HG02885 (cell line): ENCODE measurements around the gene GIGYF2.

ENCODE experiments used
- ATAC-seq: cut with Tn5 transposase; IDR thresholded peaks from one replicate; pipeline ENCODE4 v1.9.1; 2021; ENCODE audit warnings: mild to moderate bottlenecking; ENCODE audit not compliant: unreplicated experiment, poor library complexity

GIGYF2 gene

DNA sequence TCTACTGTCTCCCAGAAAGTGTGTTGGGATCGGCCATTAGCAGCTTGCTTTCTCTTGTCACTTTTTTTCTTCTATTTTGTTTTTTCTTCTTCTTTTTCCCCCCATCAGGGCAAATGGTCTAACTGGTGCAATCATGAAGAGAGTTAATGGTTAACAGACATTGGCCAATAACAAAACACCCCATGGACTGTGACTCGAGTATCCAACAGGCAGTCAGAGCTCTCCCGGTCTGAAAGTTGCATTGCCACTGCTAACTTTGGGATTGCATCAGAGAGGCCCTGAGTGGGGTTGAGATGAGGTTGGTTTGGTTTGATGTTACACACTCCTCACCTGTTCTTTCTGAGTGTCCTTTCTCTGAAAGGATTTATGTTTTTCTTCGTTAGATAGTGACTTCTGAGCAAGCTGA lies 160.0 kb downstream of the GIGYF2 start:
- no peak for ATAC-seq

DNA sequence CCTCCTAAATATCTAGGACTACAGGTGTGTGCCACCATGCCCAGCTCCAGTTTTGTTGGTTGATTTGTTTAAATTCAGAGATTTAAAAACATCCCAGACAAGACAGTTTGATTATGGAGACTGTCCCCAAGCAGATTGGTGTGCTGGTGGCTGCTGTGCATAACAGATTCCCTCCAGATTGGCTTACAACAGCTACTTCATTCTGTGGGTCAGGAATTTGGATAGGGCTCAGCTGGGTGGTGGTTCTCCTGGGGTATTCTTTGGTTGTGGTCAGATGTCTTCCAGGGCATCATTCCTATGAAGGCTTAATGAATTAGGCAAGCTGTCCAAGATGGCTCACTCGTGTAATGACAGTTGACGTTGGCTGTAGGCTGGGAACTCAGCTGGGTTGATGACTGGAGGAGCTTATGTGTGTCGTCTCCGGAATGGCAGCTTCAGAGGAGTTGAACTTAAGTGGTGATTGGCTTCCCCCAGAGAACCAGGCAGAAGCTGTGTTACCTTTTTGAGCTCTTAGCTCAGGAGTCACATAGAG lies 162.3 kb downstream of the GIGYF2 start:
- no peak for ATAC-seq

DNA sequence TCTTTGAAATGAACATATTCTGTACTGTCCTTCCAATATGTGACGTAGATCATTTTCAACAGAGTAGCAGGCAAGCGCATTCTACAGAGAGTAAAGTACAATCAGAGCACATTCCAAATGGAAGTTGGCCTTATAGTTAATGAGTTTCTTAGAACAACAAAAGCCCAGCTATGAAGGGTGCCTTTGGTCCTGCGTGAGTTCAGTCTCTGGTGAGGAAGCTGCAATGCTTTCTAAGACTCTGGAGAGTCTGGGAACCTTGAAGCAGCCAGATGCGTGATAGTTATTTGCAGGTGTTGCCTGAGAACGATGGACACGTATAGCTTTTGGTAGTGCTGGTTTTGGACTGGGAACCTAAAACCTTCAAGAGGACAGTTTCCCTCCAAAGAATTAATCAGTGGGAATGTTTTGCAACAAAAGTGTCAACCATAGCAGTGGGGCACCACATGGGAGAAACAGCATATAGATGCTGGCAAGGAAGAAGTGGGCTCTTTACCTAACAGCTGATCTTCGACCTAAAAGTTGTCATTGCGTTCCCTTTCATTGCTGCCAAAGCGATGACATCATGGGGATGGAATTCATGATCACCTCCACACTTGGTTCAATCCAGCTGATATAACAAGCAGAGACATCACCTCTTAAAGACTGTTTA lies 163.6 kb downstream of the GIGYF2 start:
- ATAC-seq, result no peak

DNA sequence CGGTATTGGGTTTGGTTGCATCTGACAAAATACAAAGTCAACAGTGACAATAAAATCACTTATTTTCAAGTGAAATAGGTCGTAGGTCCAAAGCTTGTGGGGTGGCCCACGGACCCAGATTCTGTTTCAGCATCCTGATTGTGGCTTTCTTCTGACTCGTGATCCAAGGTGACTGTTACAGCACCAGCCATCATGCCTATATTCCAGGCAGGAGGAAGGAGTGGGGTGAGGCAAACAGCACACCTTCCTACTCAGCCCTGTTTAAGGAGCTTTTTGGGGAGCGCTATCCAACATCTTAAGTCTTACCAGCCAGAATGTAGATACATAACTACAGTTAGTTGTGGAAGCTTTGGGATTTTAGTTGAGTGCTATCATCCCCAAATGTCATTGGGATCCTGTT lies 164.2 kb downstream of the GIGYF2 start:
- ATAC-seq, result no peak

DNA sequence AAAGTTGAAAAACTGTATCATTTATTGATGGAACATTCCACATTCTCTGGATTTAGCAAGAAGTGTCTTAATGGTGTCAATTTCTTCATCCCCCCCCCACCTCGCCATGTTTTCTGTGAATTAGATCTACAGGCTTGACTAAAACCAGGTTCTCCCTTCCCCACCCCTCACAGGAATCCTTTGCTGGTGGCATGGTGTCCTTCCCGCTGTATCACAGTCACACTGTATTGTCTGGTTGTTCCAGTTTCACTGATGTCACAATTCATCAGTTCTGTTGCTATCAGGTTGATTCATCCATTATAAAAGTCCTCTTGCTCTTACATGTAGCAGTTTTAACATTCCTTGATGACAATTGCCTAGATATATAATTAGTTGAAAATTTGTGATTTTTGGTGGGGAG lies 166.9 kb downstream of the GIGYF2 start:
- ATAC-seq, result no peak

DNA sequence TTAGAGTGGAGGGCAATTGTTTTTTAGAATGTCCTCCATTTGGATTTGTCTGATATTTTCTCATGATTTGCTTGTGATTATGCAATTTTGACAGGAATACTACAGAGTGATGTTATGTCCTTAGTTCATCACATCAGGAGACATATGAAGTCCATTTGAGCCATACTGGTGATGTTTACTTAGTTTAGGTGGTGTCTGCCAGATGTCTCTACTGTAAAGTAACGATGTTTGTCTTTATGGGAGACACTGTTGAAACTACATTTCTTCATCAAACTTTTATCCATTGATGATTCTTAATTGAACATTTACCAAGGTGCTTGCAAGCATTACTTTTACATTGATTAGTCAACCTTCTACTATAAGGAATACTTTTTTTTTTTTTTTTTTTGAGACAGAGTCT lies 168.0 kb downstream of the GIGYF2 start:
- ATAC-seq, result no peak

DNA sequence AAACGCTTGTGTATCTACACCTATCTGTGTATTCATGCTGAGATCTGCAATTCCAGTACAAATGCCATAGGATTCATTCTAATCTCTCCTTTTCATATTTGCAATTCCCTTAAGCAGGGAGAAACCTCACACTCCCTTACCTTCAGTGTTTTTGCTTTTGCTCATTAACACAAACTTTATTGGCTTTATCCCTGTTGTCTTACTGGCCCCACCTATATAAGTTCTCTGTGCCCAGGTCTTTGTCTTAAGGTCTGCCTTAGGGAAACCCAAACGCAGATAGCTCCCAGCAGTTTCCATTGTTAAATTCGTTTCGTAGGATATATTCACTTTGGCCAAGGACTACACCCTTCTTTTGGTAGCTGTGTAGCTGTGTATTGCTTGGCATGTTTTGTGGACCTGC lies 169.0 kb downstream of the GIGYF2 start:
- no peak for ATAC-seq

DNA sequence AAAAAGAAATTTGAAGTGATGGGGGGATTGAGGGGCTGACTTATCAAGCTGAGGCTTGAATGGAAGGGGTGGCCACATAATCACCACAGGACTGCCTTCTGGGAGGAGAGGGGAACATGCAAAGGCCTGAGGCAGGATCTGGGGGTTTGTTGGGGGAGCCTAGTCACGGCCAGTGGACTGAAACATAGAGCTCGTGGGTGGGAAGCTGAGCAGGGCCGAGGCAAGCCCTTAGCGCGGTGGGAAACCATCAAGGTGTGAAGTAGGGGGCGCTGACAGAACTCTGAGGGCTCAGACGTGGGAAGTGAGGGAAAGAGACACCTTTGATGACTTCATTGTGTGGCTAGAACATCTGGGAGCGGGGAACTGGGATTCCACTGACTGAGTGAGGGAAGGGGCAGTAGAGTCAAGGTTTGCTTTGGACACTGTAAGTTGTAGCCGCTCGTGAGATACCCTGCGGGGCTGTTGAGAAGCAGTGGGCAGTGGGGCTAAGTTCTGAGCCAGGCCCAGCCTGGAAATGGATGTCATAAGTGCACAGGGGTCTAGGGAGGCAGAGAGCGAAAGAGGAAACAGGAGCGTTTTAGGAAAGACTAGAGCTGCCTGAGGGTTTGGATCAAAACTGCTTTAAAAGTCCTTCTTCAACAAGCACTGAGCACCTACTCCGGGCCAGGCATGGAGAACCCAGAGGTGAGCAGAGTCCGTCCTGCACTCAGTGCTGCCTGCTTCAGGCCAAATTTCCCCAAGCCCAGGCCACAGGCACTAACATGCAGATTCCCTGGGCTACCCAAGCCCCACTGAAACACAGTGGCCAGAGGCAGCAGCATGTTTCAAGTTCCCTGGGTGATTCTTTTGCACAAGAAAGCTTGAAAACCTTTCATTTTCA lies 172.2 kb downstream of the GIGYF2 start:
- ATAC-seq, result no peak

DNA sequence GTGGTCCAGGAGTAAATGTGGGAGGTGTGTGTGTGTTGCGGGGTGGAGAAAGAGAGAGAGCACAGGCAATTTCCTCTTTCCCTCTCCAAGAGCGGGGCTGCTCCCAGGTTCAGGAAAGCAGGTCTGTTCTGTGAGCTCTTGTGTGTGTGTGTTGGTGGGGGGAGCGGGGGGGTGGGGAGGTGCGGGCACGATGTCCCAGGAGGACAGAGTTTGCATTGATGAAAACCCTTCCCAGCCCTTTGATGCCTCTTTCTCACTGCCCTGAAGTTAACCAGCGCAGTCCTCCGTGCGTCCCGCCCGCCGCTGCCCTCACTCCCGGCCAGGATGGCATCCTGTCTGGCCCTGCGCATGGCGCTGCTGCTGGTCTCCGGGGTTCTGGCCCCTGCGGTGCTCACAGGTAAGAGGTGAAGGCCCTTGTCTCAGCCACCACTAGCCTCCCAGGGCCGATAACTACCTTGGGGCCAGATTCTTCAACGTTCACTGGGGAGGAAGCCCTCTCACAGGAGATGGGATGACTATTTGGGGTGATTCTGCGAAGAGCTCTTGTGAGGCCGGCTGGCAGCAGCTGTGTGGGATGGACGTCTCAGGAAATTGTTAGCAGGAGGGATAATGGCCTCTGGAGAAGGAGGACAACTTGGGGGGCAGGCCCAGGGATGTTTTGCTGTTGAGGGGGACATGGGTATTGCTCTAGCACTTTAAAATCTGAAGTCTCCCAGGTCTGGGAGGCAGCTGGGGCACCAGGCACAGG lies 173.1 kb downstream of the GIGYF2 start, which contains the start of gene SNORC:
SNORC (plus strand) TSS at position 247 of the 748 bp plus-strand sequence; CDS start at position 325, 78 bp downstream.
- ATAC-seq, result no peak

DNA sequence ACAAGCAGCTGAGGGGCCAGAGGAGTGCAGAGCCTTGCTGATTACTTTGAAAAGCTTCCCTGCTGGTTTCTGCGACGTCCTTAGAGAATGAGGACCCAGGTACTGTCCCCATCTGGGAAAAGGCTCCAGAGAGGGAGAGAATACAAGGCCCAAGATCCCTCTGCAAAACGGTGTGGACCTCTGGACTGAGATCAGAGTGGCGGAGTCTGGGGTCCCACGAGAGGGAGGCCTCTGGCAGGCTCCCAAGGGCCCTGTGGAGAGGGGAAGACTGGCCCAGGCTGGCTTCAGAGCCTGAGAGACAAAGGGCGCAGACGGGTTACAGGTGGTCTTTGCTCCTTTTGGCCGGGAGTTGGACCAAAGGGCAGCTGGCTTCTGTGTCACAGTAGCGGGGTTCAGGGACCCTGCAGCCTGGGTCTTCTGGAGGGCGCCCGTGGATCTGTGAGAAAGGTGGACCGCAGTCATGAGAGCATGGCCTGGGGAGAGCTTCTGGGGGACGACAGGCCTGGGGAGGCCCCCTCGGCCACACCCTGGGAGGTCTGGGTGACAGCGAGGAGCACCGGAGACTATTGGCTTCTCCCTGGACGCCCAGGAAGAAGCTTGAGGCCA lies 173.7 kb downstream of the GIGYF2 start:
- no peak for ATAC-seq

DNA sequence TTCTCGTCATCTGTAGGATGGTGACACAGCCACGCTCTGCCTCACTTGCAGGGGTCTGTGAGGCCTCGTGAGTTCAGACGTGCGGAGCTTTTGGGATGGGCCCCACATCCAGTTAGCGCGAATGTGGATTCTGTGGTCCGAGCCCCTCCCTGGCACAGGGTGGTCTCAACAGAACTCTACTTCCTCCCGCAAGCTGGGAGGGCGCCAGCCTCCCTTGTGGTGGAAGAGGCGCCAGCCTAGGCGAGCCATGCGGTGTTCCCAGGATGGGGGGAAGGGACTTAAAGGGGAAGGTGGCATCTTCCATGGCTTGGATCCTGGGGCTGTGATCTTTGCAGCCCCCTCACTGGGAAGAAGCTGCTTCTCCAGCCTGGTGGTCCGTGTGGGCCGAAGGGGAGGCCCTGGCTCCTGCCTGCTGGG lies 174.3 kb downstream of the GIGYF2 start:
- no peak for ATAC-seq

DNA sequence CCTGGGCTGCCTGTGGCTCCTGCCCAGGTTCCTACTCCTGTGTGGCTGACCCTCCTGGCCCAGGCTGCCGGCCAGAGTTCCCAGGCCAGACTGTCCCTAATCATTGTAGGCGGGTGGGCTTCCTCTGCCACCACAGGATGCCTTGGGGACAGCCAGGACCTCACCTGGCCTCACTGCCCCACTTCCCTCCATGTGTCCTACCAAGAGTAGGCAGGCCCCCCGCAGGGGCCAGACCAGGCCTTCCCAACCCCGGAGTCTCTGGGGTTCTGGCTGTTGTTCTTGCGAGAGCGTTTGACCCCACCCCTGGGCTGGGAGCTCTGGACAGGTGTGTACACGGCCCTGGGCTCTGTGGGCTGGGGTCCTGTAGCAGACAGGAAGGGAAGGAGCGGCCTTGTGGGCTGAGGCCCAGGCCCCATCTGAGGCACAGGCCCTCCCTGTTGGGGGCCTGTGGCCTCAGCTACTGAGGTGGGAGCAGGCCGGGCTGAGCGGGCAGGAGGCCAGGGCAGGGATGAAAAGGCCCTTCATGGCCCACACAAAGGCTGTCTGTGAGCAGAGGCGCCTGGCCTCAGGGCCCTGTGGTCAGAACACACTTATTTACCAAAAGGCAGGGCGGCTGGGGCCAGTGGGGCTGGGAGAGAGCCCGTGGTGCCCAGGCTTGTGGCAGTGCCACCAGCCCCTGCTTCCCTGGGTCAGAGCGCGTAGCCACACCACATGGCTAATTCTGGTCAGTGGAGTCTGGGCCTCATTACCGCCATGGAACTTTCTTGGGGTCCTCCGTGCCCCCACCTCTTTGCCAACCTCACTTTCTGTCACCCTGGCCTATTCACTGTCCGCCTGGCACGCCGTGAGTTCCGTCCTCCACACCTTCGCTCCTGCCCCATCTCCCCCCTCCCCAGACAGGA lies 175.0 kb downstream of the GIGYF2 start:
- ATAC-seq, result no peak

DNA sequence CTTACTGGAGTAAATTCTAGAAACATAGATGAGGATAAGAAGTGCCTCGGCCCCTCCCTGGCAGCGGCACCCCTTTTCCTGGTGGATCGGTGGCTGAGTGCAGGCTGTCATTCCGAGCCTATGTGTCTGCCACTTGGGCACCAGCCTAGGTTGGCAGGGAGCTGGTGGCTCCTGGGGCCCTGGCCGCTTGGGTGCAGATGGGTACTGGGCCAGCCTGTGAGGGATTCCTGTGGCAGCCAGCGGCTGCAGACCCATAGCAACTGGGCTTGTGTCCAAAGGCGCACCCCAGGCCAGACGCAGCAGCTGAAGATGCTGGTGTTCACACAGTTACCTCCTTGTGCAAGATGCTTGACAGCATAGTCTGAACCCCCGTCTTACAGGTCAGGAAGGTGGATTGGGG lies 175.7 kb downstream of the GIGYF2 start:
- no peak for ATAC-seq

DNA sequence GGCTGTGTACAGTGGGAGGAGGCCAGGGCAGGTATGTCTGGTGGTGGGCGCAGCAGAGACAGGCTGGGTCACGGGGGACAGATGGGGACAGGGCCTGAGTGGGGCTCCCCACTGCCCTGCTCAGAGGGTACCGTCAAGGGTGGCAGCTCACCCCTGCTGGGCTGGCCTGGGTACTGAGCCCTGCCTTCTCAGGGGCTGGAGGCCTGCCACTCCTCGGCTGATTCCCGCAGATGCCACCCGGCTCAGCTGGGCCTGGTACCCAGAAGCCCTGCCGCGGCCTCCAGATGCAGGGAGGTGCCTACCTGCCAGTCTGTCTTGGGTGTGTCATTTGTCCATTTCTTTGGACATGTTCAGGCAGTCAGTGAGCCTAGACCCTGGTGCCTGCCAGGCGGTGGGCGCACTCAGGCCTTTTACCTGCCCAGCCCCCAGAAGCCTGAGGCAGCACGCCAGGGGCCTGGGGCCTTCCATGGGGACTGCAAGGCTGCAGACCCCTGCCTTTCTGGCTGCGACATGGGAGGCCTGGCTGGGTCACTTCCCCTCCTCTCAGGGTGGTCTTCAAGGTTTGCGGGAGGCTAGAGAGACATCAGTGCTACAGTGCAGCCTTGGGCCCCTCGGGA lies 176.3 kb downstream of the GIGYF2 start:
- ATAC-seq, result no peak

DNA sequence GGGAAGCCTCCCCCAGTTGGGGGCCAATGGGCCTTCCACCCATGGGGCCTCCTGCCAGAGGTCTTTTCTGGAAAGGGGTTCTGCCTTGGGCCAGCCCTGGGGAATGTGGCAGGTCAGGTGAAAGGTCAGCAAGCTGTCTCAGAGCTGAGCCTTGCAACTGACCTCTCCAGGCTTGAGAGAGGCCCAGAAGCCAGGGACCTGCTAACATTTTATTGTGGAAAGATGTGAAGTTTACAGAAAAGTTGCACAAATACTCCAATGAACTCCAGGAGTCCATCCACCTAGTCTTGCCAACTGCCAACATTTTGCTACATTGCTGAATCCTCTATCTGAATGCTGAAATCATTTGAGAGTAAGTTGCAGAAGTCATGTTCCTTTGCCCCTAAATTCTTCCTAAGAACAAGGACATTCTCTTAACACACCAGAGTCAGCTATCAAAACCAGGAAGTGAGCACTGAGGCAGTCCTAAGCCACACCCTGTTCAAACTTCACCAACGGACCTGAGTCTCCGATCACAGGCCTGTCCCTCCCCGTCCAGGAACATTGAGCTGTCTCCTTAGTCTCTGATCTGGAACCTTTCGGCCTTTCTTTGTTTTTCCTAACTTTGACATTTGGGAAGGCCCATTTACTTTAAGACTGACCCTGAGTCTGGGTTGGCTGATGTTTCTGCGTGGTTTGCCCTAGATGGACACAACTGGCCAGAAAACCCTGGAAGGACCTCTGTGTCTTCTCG lies 176.9 kb downstream of the GIGYF2 start:
- no peak for ATAC-seq

DNA sequence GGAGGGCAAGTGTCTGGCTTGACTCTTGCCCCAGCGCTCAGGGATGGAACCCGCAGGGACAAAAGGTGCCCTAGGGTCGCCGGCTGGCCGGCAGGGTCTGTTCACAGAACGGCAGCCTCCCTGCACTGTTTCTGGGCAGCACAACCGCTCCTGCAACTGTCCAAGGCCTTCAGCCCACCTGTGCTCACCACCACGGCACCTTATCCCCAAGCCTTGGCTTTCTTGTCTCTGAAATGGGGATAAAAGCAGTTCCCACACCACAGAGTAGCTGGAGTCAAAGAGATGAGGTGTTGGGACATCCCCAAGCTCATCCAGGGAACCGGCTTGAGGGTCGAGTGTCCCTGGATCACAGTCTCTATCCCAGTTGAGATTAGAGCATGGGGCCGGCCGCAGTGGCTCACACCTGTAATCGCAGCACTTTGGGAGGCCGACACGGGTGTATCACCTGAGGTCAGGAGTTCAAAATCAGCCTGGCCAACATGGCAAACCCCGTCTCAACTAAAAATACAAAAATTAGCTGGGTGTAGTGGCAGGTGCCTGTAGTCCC lies 177.6 kb downstream of the GIGYF2 start:
- no peak for ATAC-seq

DNA sequence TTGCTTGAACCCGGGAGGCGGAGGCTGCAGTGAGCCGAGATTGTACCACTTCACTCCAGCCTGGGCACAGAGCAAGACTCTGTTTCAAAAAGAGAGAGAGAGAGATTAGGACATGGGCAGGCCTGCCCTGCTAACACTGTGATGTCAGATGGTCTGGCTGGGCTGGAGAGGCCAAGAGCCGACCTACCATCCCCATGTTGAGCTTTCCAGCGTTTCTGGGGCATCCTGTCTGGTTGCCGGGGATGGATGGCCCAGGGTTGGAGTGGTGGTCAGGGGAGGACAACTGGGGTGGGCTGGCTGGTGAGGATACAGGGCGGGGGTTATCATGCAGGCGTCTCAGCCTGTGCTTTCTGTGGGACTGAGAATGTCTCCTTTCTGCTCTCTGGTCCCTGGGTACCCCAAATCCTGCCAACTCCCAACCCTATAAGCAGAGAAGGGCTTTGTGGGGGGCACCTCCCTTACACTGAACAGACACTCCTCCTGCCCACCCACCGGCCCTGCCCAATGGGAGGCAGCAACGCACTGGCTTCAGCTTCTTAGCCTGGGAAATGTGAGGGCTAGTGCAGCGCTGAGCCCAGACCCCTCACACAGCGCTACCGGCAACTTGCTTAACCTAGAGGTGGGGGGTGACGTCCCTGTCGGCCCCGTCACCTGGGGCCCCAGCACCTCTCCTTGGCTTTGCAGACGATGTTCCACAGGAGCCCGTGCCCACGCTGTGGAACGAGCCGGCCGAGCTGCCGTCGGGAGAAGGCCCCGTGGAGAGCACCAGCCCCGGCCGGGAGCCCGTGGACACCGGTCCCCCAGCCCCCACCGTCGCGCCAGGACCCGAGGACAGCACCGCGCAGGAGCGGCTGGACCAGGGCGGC lies 178.4 kb downstream of the GIGYF2 start:
- ATAC-seq, result no peak
